Trophoblast cell (in vitro differentiated cells and primary cell): ENCODE measurements around the gene MRPL4.

Experiments
- DNase-seq, 2 donors: peaks; one replicate each; pipeline ENCODE4 v3.0.0-alpha.2; 2016
- H2AFZ ChIP-seq: 2 replicates; pipeline ENCODE4 v1.6.1; 2013; ENCODE audit warnings: low read length, moderate library complexity, mild to moderate bottlenecking; ENCODE audit not compliant: insufficient read depth, poor library complexity
- H2AK5ac ChIP-seq: 2 replicates; pipeline ENCODE4 v1.6.1; 2013; ENCODE audit warnings: mild to moderate bottlenecking, low read length
- H2BK120ac ChIP-seq: 2 replicates; pipeline ENCODE4 v1.6.1; 2013; ENCODE audit warnings: low read length, mild to moderate bottlenecking, moderate library complexity; ENCODE audit not compliant: insufficient read depth, poor library complexity
- H2BK12ac ChIP-seq: 2 replicates; pipeline ENCODE4 v1.6.1; 2013; ENCODE audit warnings: mild to moderate bottlenecking, low read length, moderate library complexity
- H2BK5ac ChIP-seq: 2 replicates; pipeline ENCODE4 v1.6.1; 2013; ENCODE audit warnings: low read length, low read depth, moderate library complexity, mild to moderate bottlenecking; ENCODE audit not compliant: poor library complexity
- H3K14ac ChIP-seq: 2 replicates; pipeline ENCODE4 v1.6.1; 2013; ENCODE audit warnings: mild to moderate bottlenecking, low read length
- H3K18ac ChIP-seq: 2 replicates; pipeline ENCODE4 v1.6.1; 2013; ENCODE audit warnings: mild to moderate bottlenecking, low read length
- H3K23ac ChIP-seq: 2 replicates; pipeline ENCODE4 v1.6.1; 2013; ENCODE audit warnings: low read length
- H3K27ac ChIP-seq: 2 replicates; pipeline ENCODE4 v1.5.1; 2013; ENCODE audit warnings: low read depth, mild to moderate bottlenecking, inconsistent platforms, low read length, moderate library complexity
- H3K27me3 ChIP-seq: 2 replicates; pipeline ENCODE4 v1.6.1; 2013; ENCODE audit warnings: inconsistent platforms, mild to moderate bottlenecking, low read length, moderate library complexity; ENCODE audit not compliant: insufficient read depth
- H3K36me3 ChIP-seq, 2 experiments: 1 replicate in 1 of 2; 2 replicates in 1 of 2; pipeline ENCODE4 v1.6.1; 2013; ENCODE audit warnings: low read length in 2 of 2, mild to moderate bottlenecking in 2 of 2, moderate library complexity in 1 of 2; ENCODE audit not compliant: insufficient read depth in 2 of 2, control insufficient read depth in 1 of 2
- H3K4ac ChIP-seq: 2 replicates; pipeline ENCODE4 v1.6.1; 2013; ENCODE audit warnings: low read depth, mild to moderate bottlenecking, low read length, moderate library complexity
- H3K4me1 ChIP-seq, 2 experiments: 1 replicate in 1 of 2; 2 replicates in 1 of 2; pipeline ENCODE4 v1.6.1; 2013; ENCODE audit warnings: low read length in 2 of 2, mild to moderate bottlenecking in 2 of 2, moderate library complexity in 1 of 2; ENCODE audit not compliant: insufficient read depth in 2 of 2, control insufficient read depth in 1 of 2
- H3K4me2 ChIP-seq: 2 replicates; pipeline ENCODE4 v1.6.1; 2013; ENCODE audit warnings: inconsistent platforms, mild to moderate bottlenecking, low read length, moderate library complexity
- H3K4me3 ChIP-seq: 2 replicates; pipeline ENCODE4 v1.5.1; 2013; ENCODE audit warnings: mild to moderate bottlenecking, low read depth, low read length, inconsistent platforms
- H3K79me1 ChIP-seq: one replicate; pipeline ENCODE4 v1.6.1; 2013; ENCODE audit warnings: low read length
- H3K79me2 ChIP-seq: 2 replicates; pipeline ENCODE4 v1.6.1; 2013; ENCODE audit warnings: low read length, mild to moderate bottlenecking; ENCODE audit not compliant: control insufficient read depth, insufficient read depth, poor library complexity
- H3K9ac ChIP-seq: 2 replicates; pipeline ENCODE4 v1.6.1; 2013; ENCODE audit warnings: mild to moderate bottlenecking, low read length
- H3K9me3 ChIP-seq: 2 replicates; pipeline ENCODE4 v1.6.1; 2013; ENCODE audit warnings: low read depth, mild to moderate bottlenecking, control low read depth, inconsistent platforms, low read length; ENCODE audit not compliant: insufficient read depth
- H4K12ac ChIP-seq: 2 replicates; pipeline ENCODE4 v1.6.1; 2013; ENCODE audit warnings: low read depth, mild to moderate bottlenecking, low read length, moderate library complexity
- H4K8ac ChIP-seq: 2 replicates; pipeline ENCODE4 v1.6.1; 2013; ENCODE audit warnings: low read depth, mild to moderate bottlenecking, low read length, moderate library complexity
- H4K91ac ChIP-seq: one replicate; pipeline ENCODE4 v1.6.1; 2013; ENCODE audit warnings: low read depth, mild to moderate bottlenecking, low read length, moderate library complexity
- WGBS: extraction: QIAGEN DNeasy Blood & Tissue Kit; methylation state at CpG from one replicate; pipeline ENCODE4 v1.1.7; 2013; ENCODE audit warnings: missing lambda C conversion rate; ENCODE audit not compliant: insufficient read length, insufficient coverage; ENCODE audit errors: extremely low coverage; 5-methylcytosine and 5-hydroxymethylcytosine counted together

The MRPL4 gene

GRCh38 chr19:10283301-10284064 lies 31.5 kb downstream of the MRPL4 start:
- no peak overlapping the region for H2AK5ac ChIP-seq
- no peak overlapping the region for H3K4me3 ChIP-seq
- H3K14ac ChIP-seq, result no peak overlapping the region
- H3K9ac ChIP-seq, result no peak overlapping the region
- H3K27me3 ChIP-seq, result peaks cover 17% of the 10 kb centered on the region
- H3K79me1 ChIP-seq, result no peaks in the 10 kb centered on the region
- no peak overlapping the region for H3K4me2 ChIP-seq
- no peak overlapping the region for H2BK120ac ChIP-seq
- H3K9me3 ChIP-seq, result peaks cover 11% of the 10 kb centered on the region
- H3K27ac ChIP-seq, result no peak overlapping the region
- no peak overlapping the region for H4K12ac ChIP-seq
- no peak overlapping the region for H2BK5ac ChIP-seq
- WGBS, result no CpG with 5 or more reads among the region's 23 CpGs
- peaks cover 0 to 2% of the 10 kb centered on the region in 2 experiments for H3K4me1 ChIP-seq
- H4K8ac ChIP-seq, result no peak overlapping the region
- no peak overlapping the region for H2BK12ac ChIP-seq
- no peak overlapping the region for H4K91ac ChIP-seq
- H3K36me3 ChIP-seq, result peaks cover 0 to 2% of the 10 kb centered on the region in 2 experiments
- no peak overlapping the region for H3K4ac ChIP-seq
- DNase-seq, result no peak
- no peaks in the 10 kb centered on the region for H3K79me2 ChIP-seq
- H2AFZ ChIP-seq, result no peak overlapping the region
- H3K18ac ChIP-seq, result no peak overlapping the region
- no peak overlapping the region for H3K23ac ChIP-seq

- H2AFZ ChIP-seq, result no peak overlapping the region
- DNase-seq, result no peak
- no peak overlapping the region for H4K91ac ChIP-seq
- no CpG with 5 or more reads among the region's 34 CpGs for WGBS
- H2BK5ac ChIP-seq, result no peak overlapping the region
- H3K79me2 ChIP-seq, result no peaks in the 10 kb centered on the region
- H2AK5ac ChIP-seq, result no peak overlapping the region
- peaks cover 7 to 8% of the 10 kb centered on the region in 2 experiments for H3K4me1 ChIP-seq
- no peak overlapping the region for H3K18ac ChIP-seq
- peaks cover 0 to 2% of the 10 kb centered on the region in 2 experiments for H3K36me3 ChIP-seq
- H3K4me2 ChIP-seq, result no peak overlapping the region
- no peak overlapping the region for H3K14ac ChIP-seq
- H4K12ac ChIP-seq, result no peak overlapping the region
- H2BK120ac ChIP-seq, result no peak overlapping the region
- no peak overlapping the region for H3K4ac ChIP-seq
- no peaks in the 10 kb centered on the region for H3K79me1 ChIP-seq
- no peak overlapping the region for H3K4me3 ChIP-seq
- no peak overlapping the region for H3K27ac ChIP-seq
- H4K8ac ChIP-seq, result no peak overlapping the region
- no peak overlapping the region for H3K9ac ChIP-seq
- peaks cover 16% of the 10 kb centered on the region for H3K9me3 ChIP-seq
- no peak overlapping the region for H2BK12ac ChIP-seq
- H3K23ac ChIP-seq, result no peak overlapping the region
- H3K27me3 ChIP-seq, result peaks cover 25% of the 10 kb centered on the region
Observed at GRCh38 chr19:10284065-10284959, 32.3 kb downstream of the MRPL4 start.

- Histone ChIP-seq H3K79me2 (no peaks in the 10 kb centered on the region), H4K12ac (no peak overlapping the region), H2BK120ac (no peak overlapping the region), H2AFZ (no peak overlapping the region), H2AK5ac (no peak overlapping the region), H3K4ac (no peak overlapping the region), H3K79me1 (no peaks in the 10 kb centered on the region), H2BK5ac (no peak overlapping the region), H3K23ac (no peak overlapping the region), H4K8ac (no peak overlapping the region), H3K18ac (no peak overlapping the region), H3K4me3 (peak overlapping the region; percentile 34), H3K4me1 (peaks cover 8 to 10% of the 10 kb centered on the region in 2 experiments), H3K27ac (no peak overlapping the region), H3K14ac (no peak overlapping the region), H3K27me3 (peaks cover 31% of the 10 kb centered on the region), H3K9ac (no peak overlapping the region), H3K9me3 (peaks cover 19% of the 10 kb centered on the region), H3K36me3 (peaks cover 0 to 2% of the 10 kb centered on the region in 2 experiments), H4K91ac (no peak overlapping the region), H3K4me2 (no peak overlapping the region), H2BK12ac (no peak overlapping the region)
- no peak for DNase-seq
- no CpG with 5 or more reads among the region's 13 CpGs for whole genome bisulfite sequencing
Observed at GRCh38 chr19:10284960-10285278, 32.9 kb downstream of the MRPL4 start.

GRCh38 chr19:10285393-10285792 lies 33.4 kb downstream of the MRPL4 start:
- peaks cover 19% of the 10 kb centered on the region for H3K9me3 ChIP-seq
- peaks cover 0 to 2% of the 10 kb centered on the region in 2 experiments for H3K36me3 ChIP-seq
- H3K4me1 ChIP-seq, result peaks cover 8 to 10% of the 10 kb centered on the region in 2 experiments
- H3K27ac ChIP-seq, result no peak overlapping the region
- H2BK12ac ChIP-seq, result no peak overlapping the region
- H3K4ac ChIP-seq, result no peak overlapping the region
- no CpG with 5 or more reads among the region's 4 CpGs for WGBS
- H3K23ac ChIP-seq, result no peak overlapping the region
- H2BK5ac ChIP-seq, result no peak overlapping the region
- no peaks in the 10 kb centered on the region for H3K79me1 ChIP-seq
- no peak overlapping the region for H4K91ac ChIP-seq
- H3K9ac ChIP-seq, result no peak overlapping the region
- no peak for DNase-seq
- H3K18ac ChIP-seq, result no peak overlapping the region
- no peak overlapping the region for H2BK120ac ChIP-seq
- H3K79me2 ChIP-seq, result no peaks in the 10 kb centered on the region
- H3K27me3 ChIP-seq, result peaks cover 36% of the 10 kb centered on the region
- H3K4me3 ChIP-seq, result peak overlapping the region; percentile 34
- no peak overlapping the region for H2AK5ac ChIP-seq
- H4K8ac ChIP-seq, result no peak overlapping the region
- H3K4me2 ChIP-seq, result no peak overlapping the region
- no peak overlapping the region for H4K12ac ChIP-seq
- H3K14ac ChIP-seq, result no peak overlapping the region
- H2AFZ ChIP-seq, result no peak overlapping the region
